GM12872 (cell line): ENCODE measurements around the gene DMBX1.

Experiments
- CTCF ChIP-seq: IDR thresholded peaks from 3 replicates; pipeline ENCODE4 v1.5.1; 2011; ENCODE audit warnings: low read depth, mild to moderate bottlenecking, low read length, moderate library complexity; ENCODE audit not compliant: insufficient read depth

DMBX1 gene

GRCh38 chr1:46519209-46519608 lies 29.6 kb downstream of the DMBX1 start:
- no peak for TF ChIP-seq CTCF

GRCh38 chr1:46520063-46520911 lies 30.7 kb downstream of the DMBX1 start:
- TF ChIP-seq CTCF, result no peak

GRCh38 chr1:46521414-46521813 lies 31.8 kb downstream of the DMBX1 start:
- no peak for TF ChIP-seq CTCF

GRCh38 chr1:46522184-46522968 lies 32.7 kb downstream of the DMBX1 start:
- no peak for TF ChIP-seq CTCF

GRCh38 chr1:46522969-46523320 lies 33.3 kb downstream of the DMBX1 start:
- TF ChIP-seq CTCF, result no peak

GRCh38 chr1:46523496-46524353 lies 34.1 kb downstream of the DMBX1 start:
- no peak for TF ChIP-seq CTCF

GRCh38 chr1:46524843-46525242 lies 35.2 kb downstream of the DMBX1 start:
- TF ChIP-seq CTCF, result no peak
